Breast epithelium (tissue), 3 donors: Measurements from ENCODE around the gene KRTAP6-2.

ENCODE experiments used
- CTCF ChIP-seq, 3 donors: fragments of 450-650 bp; IDR thresholded peaks; one replicate each; pipeline ENCODE4 v1.5.1; 2016 to 2017; ENCODE audit warnings: antibody characterized with exemption in 3 of 3, mild to moderate bottlenecking in 3 of 3, moderate library complexity in 3 of 3
- POLR2A ChIP-seq: fragments of 450-650 bp; IDR thresholded peaks from one replicate; pipeline ENCODE4 v1.6.1; 2016; ENCODE audit warnings: antibody characterized with exemption, mild to moderate bottlenecking, moderate library complexity
- POLR2AphosphoS5 ChIP-seq, 3 donors: sonication (generic); formaldehyde crosslinking; IDR thresholded peaks; one replicate each; pipeline ENCODE4 v1.6.1; 2017; ENCODE audit warnings: antibody characterized with exemption in 3 of 3

GRCh38 chr21:30592140-30592539, 6.6 kb downstream of the KRTAP6-2 start, which contains the start of gene KRTAP6-3:
- TF ChIP-seq CTCF (IDR thresholded peaks at IDR 0.05) (no peak), POLR2A (no peak), POLR2AphosphoS5 (IDR thresholded peaks at IDR 0.05) (no peak)
